GM06990 (cell line): Measurements from ENCODE around the gene GRIN2B.

Experiments used
- DNase-seq: peaks from one replicate; pipeline ENCODE4 v3.0.0-alpha.2; 2011; ENCODE audit not compliant: insufficient read length; ENCODE audit errors: extremely low read depth
- H3K27me3 ChIP-seq: replicated peaks from 2 replicates; pipeline ENCODE4 v1.6.0; 2011; ENCODE audit warnings: low read length; ENCODE audit not compliant: control insufficient read depth, insufficient read depth
- H3K36me3 ChIP-seq: 2 replicates; pipeline ENCODE4 v1.5.1; 2011; ENCODE audit warnings: low read length; ENCODE audit not compliant: control insufficient read depth, insufficient read depth
- H3K4me3 ChIP-seq: replicated peaks from 2 replicates; pipeline ENCODE4 v1.5.1; 2011; ENCODE audit warnings: low read depth, mild to moderate bottlenecking, control low read depth, low read length
- TF ChIP-seq, protein P1 (sequence below): IDR thresholded peaks from 2 replicates; pipeline ENCODE4 v1.5.1; 2011; ENCODE audit warnings: low read length, control low read depth, mild to moderate bottlenecking, inconsistent platforms; ENCODE audit not compliant: insufficient read depth, poor library complexity, severe bottlenecking

GRIN2B gene

DNA sequence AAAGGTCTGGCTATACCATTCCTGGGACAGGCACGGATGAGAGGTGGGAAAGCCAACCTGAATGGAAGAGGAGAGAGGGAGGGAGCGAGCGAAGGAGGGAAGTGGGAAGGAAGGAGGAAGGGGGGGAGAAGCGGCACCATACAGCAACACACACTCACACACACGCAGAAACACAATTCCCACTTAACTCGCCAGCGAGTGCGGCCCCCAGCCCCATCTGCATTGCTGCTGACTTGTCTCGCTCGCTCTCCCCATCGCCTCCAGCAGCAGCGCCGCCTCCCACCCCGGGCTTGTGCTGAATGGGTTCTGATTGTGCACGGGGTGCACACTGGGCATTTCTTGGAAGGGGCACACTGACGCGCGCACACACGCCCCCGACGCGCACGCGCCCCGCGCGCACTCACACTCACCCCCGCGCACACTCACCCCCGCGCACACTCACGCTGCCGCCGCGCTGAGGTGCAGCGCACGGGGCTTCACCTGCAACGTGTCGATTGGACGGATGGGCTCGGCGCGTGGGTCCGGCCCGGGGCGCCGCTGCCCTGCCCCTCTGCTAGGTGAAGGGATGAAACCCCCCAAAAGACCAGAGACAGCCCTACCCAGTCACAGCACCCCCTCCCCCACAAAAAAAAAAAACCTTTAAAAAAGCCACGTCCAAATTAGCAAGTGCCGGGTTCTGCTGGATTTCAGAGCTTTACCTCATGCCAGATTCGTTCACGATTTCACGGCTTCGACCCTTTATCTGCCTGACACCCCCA lies 685 bp downstream of the GRIN2B start:
- Histone ChIP-seq H3K27me3 (peaks cover 1% of the 10 kb centered on the region), H3K36me3 (no peaks in the 10 kb centered on the region), H3K4me3 (no peak overlapping the region)
- peak; percentile 8 for DNase-seq
- TF ChIP-seq, protein P1, sequence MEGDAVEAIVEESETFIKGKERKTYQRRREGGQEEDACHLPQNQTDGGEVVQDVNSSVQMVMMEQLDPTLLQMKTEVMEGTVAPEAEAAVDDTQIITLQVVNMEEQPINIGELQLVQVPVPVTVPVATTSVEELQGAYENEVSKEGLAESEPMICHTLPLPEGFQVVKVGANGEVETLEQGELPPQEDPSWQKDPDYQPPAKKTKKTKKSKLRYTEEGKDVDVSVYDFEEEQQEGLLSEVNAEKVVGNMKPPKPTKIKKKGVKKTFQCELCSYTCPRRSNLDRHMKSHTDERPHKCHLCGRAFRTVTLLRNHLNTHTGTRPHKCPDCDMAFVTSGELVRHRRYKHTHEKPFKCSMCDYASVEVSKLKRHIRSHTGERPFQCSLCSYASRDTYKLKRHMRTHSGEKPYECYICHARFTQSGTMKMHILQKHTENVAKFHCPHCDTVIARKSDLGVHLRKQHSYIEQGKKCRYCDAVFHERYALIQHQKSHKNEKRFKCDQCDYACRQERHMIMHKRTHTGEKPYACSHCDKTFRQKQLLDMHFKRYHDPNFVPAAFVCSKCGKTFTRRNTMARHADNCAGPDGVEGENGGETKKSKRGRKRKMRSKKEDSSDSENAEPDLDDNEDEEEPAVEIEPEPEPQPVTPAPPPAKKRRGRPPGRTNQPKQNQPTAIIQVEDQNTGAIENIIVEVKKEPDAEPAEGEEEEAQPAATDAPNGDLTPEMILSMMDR, result no peak

DNA sequence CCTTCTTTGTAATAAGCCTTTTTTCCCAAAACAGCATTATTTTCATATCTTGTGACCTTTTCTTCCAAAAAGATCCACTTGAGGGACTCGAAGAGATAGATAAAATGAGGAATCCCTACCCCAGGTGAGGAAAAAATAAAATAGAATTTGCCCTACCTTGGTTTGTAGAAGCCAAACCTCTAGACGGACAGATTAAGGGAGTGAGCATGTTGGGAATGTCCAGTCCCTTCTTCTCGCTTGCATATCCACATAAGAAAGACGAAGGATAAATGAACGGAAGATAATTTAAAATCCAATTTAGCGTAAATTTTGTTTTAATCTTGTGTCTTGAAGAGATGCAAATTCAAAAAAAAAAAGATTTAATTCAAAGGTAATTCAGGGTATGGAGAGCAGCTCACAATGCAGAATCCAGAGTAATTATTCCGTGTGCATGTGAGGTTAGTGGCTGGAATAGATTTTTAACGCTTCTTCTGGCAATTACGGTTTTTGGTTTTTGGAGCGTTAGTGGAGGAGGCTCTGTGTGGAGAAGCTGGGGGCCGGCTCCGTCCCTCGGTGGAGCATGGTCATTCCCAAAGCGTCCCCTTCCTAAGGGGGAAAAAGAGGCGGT lies 1.5 kb downstream of the GRIN2B start:
- TF ChIP-seq, protein P1, result no peak
- Histone ChIP-seq H3K4me3 (no peak overlapping the region), H3K36me3 (no peaks in the 10 kb centered on the region), H3K27me3 (peaks cover 1% of the 10 kb centered on the region)
- no peak for DNase-seq

DNA sequence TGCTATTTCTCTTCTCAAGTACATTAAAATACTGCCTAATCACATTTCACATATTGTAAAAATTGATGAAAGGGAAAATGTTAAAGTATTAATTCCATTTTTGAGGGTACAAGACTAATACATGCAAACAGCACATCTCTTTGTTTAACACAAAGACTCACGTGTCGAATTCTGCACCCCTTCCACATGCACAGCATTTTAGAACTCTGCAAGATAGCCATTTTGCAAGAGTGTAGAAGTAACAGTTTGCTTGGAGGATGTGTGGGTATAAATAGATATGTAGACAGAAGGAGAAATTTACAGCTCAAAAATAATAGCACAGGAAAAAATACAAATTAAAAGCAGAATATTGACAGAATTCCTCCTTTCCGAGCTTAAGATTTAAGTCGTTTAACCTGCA lies 2.5 kb downstream of the GRIN2B start:
- no peak for DNase-seq
- peaks cover 1% of the 10 kb centered on the region for H3K27me3 ChIP-seq
- TF ChIP-seq, protein P1, result no peak
- no peaks in the 10 kb centered on the region for H3K36me3 ChIP-seq
- no peak overlapping the region for H3K4me3 ChIP-seq

DNA sequence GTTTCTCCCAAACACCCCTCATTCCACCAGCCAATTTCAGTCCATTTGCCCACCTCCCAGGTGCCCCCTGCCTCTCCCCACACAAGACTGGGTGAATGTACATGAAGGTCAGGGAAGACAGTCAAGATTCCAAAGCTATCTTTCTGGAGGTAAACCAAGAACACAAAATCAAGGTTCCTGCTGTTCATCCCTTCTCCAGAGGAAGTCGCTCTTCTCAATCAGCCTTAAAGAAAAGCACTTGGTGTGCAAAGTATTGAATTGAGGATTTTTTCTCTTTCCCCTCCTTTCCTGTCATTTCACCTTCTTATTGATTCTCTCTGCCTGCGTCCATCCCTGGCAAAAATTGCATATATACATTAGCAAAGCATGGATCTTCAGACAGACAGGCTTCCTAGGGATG lies 4.5 kb downstream of the GRIN2B start:
- Histone ChIP-seq H3K4me3 (no peak overlapping the region), H3K36me3 (no peaks in the 10 kb centered on the region), H3K27me3 (no peaks in the 10 kb centered on the region; the same call in none of the 2 replicates)
- DNase-seq, result no peak
- TF ChIP-seq, protein P1, result no peak

DNA sequence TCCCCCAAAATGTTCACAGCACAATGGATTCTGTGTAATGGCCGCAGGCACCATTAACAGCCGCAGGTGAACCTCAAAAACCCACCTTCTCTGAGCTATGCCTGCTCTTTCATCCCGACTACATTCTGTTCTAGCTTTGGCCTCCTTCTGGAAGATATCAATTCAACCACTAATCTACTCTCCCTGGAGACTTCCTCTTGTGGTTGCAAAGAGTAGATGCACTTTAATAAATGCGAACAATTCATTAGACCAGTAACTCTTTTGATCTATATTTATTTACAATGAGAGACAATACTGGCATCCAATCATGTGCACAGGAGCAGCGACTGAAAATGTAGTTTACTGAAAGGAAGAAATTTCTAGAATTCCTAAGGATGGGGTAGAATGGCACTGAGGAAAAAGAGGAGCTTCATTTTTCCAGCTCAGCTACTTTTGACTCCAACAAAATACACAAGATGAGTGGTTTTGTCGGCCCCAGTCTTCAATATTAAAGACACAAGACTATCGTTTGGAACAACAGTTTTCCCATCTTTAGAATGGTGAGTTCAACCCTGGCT lies 5.3 kb downstream of the GRIN2B start:
- TF ChIP-seq, protein P1, result no peak
- no peak overlapping the region for H3K4me3 ChIP-seq
- H3K36me3 ChIP-seq, result no peaks in the 10 kb centered on the region
- DNase-seq, result no peak
- H3K27me3 ChIP-seq, result peaks cover 3% of the 10 kb centered on the region
